ENCODE data around the gene ASAP2.

DNA sequence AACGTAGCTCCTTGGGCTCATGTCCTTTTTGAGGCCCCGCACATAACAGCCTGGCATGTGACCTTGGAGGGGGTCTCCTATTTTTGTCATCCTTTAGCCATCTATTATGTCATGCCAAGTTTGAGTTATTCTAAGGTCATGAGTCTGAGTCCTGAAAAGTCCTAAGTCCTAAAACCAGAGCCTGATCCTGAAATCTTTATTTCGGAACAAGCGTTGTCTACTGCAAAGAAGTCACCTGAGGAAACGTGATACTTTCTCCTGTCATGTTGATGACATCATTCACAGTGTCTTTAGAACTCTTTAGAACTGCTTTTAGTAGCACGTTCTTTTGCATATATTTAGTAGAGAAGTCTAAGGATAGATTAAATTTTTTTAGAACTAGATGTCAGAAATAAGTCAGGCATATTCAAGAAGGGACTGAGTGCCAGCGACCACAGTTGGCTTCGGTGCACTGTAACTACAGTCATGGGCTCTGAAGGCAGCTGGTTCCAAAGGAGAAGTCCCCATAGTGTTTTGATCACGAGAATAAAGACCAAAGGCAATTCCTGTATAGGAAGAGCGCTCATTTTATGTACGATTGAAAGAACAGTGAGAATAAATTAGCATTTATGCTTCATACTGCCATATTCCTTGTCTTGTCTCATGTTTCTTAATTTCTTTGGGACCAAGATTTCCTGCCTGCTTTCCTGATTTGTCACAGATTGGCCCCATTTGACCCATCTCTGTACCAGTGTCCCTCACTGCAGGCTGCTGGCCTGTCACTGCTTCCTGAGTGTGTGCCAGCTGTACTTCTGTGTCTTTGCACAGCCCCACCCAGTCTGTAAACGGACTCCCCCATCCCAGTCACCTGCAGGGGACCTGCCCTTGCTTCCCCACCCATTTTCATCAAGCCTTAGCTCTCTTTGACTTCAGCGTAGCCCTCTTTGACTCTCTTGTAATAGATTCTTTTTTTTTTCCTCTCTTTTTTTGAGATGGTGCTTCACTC lies 75.8 kb downstream of the ASAP2 start:
- TF ChIP-seq POLR2A (IDR thresholded peaks at IDR 0.05; ENCODE audit: low read depth, low read length) (no peak), TAF1 (IDR thresholded peaks at IDR 0.05; ENCODE audit: borderline replicate concordance, low read depth, low read length) (no peak), POLR2AphosphoS5 (IDR thresholded peaks at IDR 0.05; ENCODE audit: low read depth, low read length) (no peak)
